ENCODE results near the gene SMARCB1.

The SMARCB1 gene

DNA sequence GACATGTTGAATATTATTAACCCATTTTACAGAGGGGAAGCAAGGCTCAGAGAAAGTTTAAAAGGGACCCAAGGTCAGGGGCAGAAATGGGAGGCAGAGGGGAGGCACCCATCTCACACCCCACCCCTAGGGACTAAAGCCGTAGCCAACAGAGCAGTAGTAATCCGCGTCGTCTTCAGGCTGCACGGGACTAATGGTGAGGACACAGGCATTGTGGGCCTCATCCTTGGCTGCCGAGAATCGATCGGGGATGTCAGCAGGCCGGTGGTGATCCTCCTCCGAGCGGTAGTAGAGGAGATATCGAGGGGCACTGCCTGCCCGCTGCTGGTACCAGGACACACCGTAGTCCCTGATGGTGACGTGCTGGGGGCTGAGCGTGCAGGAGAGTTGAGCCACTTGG, 34.0 kb upstream of the SMARCB1 start:
- H3K4me3 ChIP-seq (replicated peaks; ENCODE audit: low read depth, low read length) = no peak overlapping the region
- DNase-seq (ENCODE audit: extremely low read depth, low read depth) = no peak
- TF ChIP-seq, protein P1, sequence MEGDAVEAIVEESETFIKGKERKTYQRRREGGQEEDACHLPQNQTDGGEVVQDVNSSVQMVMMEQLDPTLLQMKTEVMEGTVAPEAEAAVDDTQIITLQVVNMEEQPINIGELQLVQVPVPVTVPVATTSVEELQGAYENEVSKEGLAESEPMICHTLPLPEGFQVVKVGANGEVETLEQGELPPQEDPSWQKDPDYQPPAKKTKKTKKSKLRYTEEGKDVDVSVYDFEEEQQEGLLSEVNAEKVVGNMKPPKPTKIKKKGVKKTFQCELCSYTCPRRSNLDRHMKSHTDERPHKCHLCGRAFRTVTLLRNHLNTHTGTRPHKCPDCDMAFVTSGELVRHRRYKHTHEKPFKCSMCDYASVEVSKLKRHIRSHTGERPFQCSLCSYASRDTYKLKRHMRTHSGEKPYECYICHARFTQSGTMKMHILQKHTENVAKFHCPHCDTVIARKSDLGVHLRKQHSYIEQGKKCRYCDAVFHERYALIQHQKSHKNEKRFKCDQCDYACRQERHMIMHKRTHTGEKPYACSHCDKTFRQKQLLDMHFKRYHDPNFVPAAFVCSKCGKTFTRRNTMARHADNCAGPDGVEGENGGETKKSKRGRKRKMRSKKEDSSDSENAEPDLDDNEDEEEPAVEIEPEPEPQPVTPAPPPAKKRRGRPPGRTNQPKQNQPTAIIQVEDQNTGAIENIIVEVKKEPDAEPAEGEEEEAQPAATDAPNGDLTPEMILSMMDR (IDR thresholded peaks at IDR 0.05; ENCODE audit: low read depth, low read length, missing control alignments) = no peak

DNA sequence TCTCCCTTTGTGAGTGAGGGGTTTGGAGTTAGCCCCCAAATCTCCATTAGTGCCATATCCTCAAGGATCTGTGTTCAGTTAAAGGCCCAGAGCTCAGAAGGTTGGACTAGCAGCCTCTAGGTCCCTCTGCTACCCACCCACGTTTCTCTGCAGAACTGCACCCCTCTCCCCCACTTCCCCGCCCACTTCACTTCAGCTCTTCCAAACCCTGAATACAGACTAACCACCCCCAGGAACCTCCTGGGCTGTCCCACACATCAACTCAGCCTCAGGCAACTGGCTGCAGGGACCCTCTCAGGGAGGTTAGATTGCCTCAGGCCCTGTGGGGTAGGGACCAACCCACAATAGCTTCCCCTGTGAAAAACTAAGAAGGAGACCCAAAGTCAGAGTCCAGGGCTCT, 33.4 kb upstream of the SMARCB1 start:
- TF ChIP-seq, protein P1 (IDR thresholded peaks at IDR 0.05; ENCODE audit: low read depth, low read length, missing control alignments) = no peak
- no peak for DNase-seq (ENCODE audit: extremely low read depth, low read depth)
- H3K4me3 ChIP-seq (replicated peaks; ENCODE audit: low read depth, low read length) = no peak overlapping the region

DNA sequence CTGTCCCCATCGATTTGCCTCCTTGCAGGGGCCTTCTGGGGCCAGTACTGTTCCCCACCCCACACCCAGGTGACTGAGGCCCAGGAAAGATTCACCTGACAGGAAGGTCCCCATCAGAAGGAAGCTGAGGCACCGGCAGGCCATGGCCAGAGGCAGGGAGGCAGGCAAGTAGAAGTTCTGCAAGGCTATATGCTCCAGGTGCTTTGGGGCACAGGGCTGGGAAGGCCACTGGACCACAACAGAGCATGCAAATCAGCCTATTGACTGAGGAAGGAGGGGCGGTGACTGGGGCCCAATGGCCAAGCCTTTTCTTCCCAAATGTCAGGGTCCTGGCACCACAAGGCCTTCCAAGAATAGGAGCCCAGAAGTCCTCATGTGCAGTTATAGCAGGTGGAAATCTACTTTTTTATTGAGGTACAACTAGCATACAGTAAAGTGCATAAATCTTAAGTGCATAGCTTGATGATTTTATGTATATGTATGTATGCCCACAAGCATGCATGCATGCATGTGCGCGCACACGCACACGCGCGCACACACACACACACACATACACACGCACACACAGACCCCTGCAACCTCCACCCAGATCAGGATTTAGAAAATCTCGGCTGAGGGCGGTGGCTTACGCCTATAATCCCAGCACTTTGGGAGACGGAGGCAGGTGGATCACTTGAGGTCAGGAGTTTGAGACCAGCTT, 32.4 kb upstream of the SMARCB1 start, which contains the start of gene VPREB3:
Gene VPREB3 (minus strand): TSS at position 206 of the 700 bp plus-strand sequence. CDS start 62 bp downstream, at position 144.
- DNase-seq (ENCODE audit: extremely low read depth, low read depth) = no peak
- TF ChIP-seq, protein P1 (IDR thresholded peaks at IDR 0.05; ENCODE audit: low read depth, low read length, missing control alignments) = no peak
- H3K4me3 ChIP-seq (replicated peaks; ENCODE audit: low read depth, low read length) = no peak within 1 kb of the TSS

DNA sequence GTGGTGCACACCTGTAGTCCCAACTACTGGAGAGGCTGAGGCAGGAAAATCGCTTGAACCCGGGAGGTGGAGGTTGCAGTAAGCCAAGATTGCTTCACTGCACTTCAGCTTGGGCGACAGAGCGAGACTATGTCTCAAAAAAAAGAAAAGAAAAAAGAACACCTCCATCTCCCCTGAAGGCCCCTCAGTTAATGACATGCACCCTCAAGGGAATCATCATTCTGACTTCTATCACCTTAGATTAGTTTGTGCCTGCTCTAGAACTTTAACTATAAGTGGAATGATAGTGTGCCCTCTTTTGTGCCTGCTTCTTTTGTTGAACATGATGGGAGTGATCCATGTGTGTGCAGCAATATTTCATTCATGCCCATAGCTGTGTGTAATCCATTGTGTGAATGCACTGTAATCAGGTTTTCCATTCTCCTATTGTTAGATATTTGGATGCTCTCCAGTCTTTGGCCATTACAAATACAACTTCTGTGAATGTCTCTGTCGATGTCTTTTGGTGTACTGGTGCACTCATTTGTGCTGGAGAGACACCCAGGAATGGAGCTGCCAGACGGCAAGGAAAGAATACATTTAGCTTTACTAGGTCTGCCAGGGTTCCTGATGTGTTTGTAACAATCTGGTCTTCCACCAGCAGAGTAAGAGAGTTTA, 31.7 kb upstream of the SMARCB1 start:
- TF ChIP-seq, protein P1 (IDR thresholded peaks at IDR 0.05; ENCODE audit: low read depth, low read length, missing control alignments) = no peak
- no peak for DNase-seq (ENCODE audit: extremely low read depth, low read depth)
- no peak overlapping the region for H3K4me3 ChIP-seq (replicated peaks; ENCODE audit: low read depth, low read length)

DNA sequence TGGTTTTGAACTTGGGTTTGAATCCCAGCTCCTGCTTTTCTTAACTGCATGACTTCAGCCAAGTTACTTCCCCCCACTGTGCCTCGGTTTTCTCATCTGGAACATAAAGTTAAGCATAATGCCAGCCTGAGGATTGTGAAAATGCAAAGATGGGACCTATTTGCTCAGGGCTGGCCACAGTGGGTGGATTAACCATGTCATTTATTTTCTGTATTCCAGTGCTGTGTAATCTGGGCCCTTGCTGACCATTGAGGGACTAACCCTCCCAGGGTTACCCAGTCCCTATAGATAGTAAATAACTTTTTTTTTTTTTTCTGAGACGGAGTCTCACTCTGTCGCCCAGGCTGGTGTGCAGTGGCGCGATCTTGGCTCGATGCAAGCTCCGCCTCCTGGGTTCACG, 31.1 kb upstream of the SMARCB1 start:
- TF ChIP-seq, protein P1 (IDR thresholded peaks at IDR 0.05; ENCODE audit: low read depth, low read length, missing control alignments) = no peak
- H3K4me3 ChIP-seq (replicated peaks; ENCODE audit: low read depth, low read length) = no peak overlapping the region
- no peak for DNase-seq (ENCODE audit: extremely low read depth, low read depth)

DNA sequence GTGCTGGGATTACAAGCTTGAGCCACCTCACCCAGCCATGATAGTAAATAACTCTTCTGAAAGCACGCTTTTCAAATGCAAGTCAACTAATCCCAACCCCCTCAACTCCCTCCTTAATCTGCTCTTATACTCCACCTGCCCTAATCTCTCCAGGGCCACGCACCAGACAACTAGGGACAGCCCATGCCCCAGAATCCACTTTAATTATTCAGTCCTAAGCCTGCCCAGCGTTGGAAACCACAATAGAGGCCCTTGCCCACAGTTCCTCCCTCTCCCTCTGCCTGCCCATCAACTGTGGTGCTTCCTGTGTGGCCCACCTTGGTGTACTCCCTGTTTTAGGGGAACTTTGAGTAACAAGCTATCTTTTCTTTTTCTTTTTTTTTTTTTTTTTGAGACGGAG, 29.9 kb upstream of the SMARCB1 start:
- H3K4me3 ChIP-seq (replicated peaks; ENCODE audit: low read depth, low read length) = no peak overlapping the region
- DNase-seq (ENCODE audit: extremely low read depth, low read depth) = no peak
- TF ChIP-seq, protein P1 (IDR thresholded peaks at IDR 0.05; ENCODE audit: low read depth, low read length, missing control alignments) = no peak

Data from HFF-Myc (cell line).